Activated CD4-positive, CD25-positive, alpha-beta regulatory T cell treated with anti-CD3 and anti-CD28 coated beads, Interleukin-2, amount 50 U/mL, for 72 hours (primary cell): Measurements from ENCODE around the gene POLR1F.
A peak's percentile ranks its signal among the peaks of the same experiment; 100 is the strongest.
"Not testable (repeated sequence)": the region's sequence is repeated elsewhere in the genome, so short reads cannot be mapped to it uniquely, and the experiment has no call there.

Experiments
- DNase-seq: peaks from one replicate; pipeline ENCODE4 v3.0.0; 2021

Gene POLR1F, protein sequence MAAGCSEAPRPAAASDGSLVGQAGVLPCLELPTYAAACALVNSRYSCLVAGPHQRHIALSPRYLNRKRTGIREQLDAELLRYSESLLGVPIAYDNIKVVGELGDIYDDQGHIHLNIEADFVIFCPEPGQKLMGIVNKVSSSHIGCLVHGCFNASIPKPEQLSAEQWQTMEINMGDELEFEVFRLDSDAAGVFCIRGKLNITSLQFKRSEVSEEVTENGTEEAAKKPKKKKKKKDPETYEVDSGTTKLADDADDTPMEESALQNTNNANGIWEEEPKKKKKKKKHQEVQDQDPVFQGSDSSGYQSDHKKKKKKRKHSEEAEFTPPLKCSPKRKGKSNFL

DNA sequence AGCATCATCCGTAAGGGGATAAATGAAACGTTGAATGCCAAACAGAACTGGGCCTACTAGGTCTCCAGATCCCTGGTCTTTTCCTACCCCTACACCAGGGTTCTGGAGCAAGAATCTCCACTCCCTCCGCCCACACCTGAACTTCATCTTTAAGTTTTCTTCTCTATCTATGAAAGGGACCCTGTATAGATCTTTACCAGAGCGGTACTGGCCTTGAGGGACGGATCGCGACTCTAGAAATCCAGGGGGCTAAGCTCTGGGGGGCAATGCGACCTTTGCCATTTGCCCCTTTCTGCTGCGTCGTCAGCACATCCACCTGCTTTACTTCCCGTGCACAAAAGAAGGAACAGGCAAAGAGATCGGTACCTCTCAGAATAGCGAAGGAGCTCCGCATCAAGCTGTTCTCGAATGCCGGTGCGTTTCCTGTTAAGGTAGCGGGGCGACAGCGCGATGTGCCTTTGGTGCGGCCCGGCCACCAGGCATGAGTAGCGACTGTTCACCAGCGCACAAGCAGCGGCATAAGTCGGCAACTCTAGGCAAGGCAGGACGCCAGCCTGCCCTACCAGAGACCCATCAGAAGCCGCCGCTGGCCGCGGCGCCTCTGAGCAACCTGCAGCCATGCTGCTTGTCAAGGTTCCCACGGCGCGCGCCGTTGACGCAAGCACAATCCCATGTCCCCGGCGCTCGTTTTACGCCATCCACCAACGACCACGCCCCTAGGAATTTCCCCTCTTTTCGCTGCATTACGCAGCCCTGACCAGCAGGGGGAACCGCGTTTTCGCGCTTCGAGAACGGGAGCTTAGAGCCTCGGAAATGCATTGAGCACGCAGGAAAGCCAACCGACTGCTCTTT lies at the start of gene POLR1F:
Gene POLR1F, minus strand, starts transcription at position 641 of the 852 bp plus-strand sequence. Its CDS starts 21 bp downstream, at position 620.
- peak; percentile 93 for DNase-seq

DNA sequence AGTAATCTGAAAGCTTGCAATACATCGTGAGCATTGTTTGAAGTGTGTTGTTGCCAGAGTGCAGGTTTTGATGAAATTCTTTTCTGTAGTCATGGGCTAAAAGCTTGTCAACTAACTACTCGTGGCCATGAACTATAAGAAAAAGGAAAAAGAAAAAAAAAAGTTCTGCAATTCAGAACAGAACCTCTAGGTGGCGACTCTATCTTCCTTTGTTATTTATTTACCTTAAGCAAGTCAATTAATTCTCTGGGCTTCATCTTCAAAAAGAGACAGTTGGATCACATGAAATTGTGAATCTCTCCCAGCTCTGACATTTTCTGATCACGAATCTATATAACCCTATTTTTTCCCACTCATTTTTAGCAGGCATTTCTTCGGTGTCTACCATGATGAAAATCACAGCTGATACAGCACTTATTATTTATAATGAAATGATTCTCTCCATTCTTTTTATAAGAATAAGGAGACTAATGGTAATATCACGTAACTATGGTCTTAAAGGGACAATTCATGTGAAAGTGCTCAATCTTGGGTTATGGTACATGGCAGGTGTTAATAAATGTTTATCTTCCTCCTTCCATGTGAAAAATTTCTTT lies 45.8 kb upstream of the POLR1F start:
- no peak for DNase-seq

DNA sequence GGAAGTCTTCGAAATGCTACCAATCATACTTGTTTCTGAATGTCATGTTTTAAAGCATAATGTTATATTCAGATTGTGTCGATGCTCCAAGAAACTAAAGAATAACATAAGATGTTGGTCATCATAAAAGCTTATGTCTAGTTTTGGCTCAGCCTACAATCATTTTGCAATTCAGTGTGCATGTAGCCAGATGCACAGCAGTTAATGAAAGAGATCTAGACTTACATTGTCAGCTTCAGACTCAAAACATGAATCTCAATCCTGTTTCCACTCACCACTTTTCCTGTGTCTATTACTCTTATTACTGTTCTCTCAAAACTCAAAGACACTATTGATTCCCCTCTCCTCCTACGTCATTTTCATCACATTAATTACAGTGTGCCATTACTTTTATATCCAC lies 43.2 kb upstream of the POLR1F start:
- no peak for DNase-seq

DNA sequence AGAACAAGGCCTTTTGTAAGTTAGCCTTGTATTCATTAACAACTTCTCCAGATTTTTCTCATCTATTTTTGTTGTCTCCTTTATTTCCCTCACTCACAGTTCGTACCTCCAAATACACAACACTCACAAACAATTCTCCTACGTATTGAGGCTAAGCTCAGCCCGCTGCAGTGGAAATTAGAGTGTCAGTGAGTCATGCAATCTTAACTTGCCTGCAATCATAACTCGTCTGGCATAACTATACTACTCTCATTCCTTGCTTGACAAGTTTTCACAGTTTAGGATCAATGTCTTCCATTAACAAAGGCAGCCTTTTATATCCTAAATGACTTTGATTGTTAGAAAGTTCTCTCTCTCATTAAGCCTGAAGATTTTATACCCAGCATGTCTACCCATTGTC lies 40.8 kb upstream of the POLR1F start:
- DNase-seq: no peak

DNA sequence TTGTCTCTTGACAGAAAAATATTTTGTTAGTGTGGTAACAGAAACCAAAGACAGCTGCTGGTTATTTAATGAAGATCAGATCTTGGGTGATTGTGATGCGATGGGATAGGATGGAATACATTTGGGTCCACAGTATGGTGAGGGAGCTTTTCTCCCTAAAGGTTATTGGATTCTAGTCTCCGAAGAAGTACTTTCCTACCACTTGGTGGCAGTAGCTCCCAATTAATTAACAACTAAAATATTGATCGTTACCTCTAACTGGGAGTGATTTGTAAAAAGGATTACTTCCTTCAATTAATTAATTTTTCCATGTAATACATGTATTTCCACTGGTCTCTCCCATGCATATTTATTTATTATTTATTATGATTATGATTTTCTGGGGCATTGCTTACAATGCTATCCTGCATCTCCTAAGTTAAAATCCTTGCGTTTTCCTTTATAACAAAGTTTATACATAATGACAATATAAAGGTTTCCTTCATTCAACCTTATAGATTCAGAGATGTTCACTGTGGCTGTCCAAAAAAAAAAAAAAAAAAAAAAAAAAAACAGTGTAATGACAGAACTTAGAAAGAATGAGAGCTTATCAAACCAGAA lies 39.0 kb upstream of the POLR1F start:
- no peak for DNase-seq

DNA sequence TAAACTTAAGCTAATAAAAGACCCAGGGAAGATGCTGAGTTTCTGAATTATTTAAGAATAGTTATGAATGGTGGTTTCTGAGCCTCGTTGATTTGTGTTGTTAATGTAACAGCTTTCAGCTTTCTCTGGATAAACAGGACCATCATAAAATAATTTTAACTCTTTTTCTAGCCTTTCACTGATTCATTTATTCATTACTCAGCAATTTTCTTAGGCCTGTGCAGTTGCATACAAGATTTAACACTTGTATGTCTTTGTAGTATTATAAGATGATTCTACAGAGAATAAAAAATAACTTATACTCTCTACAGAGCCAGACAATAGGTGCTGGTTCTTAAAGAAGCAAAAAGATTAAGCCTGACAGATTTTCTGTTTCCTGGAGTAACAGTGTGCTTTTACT lies 35.2 kb upstream of the POLR1F start:
- no peak for DNase-seq

DNA sequence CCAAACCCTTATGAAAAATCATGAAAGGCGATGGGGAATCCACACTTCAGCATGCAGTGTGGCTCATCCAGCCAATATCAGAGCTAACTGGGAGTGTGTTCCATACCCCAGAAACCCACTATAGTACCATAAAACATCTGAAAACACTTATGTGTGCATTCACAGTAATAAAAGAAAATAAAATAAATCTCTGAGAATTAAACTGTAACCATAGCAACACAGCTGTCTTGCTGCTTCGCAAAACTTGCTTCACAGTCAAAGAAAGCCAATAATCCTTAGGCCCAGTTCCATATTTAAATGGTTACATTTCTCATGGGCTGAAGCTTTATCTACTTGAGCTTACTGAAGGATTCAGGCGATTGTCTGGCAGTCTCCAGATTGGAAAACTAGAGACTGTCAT lies 19.9 kb upstream of the POLR1F start:
- no peak for DNase-seq

DNA sequence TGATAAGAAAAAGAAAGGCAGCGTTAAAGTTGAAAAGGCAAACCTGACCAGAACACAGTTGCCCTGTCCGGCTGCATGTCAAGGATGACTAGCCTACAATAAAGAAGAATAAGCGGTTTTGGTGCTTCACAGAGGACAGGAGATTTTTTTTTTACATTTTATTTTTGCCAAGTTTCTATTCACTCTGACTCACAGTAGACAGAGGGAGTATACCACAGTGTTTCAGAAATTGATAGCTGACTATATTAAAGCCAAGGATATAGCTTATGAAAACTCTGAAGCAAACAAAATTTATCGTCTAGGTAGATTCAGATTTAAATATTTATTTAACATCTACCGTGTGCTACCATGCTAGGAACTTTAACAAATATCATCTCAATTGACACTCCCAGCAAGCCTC lies 16.9 kb upstream of the POLR1F start:
- no peak for DNase-seq

DNA sequence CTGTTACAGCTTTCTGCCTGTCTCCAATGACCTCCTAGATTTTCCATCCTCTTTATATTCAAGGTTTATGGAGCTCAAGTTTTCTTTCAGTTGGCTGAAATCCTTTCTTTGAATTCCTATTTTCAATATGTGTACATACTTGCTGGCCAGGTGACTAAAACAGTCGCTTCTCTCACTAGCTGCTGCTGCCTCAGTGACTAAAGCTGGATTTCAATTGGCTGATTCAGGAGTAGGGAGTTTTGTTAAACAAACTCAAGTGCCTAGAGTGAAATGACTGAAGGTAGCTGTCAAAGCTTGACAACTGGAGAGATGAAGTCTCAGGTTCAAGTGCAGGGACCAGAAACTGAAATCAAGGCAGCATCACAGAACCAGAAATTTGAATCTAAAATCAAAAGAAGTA lies 6.7 kb upstream of the POLR1F start:
- DNase-seq: no peak

DNA sequence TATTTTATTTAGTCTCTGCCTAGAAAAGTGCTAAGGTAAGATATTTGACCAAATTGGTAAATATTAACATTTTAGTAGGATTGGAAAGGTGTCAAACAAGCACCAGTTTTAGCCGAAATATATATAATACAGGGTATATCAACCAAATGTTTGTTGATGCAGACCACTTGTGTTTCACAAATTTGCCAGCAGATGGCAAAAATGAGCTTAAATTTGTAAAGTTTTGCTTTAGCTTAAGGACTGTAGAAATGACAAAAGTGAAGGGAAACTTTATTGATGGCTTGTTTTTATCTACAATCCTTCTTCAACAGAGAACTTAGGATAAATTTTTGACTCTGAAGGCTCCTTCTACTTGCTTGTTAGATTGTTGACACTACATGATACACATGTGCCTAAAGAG lies 4.8 kb upstream of the POLR1F start:
- no peak for DNase-seq

DNA sequence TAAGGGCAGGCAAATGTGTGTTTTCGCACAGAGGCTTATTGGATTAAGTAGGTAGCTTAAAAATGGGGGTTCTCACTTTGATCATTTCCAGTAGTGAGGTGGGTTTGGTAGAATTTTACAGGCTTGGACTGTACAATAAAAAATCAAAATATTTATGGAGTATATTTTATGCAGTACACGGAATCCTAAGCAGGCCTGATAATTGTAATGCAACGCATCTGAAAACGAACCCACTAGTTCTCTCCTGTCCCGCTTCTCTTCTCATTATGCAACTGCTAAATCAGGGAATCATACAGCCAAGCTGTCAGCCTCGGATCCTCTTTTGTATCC lies 377 bp upstream of the POLR1F start:
- DNase-seq: no peak

DNA sequence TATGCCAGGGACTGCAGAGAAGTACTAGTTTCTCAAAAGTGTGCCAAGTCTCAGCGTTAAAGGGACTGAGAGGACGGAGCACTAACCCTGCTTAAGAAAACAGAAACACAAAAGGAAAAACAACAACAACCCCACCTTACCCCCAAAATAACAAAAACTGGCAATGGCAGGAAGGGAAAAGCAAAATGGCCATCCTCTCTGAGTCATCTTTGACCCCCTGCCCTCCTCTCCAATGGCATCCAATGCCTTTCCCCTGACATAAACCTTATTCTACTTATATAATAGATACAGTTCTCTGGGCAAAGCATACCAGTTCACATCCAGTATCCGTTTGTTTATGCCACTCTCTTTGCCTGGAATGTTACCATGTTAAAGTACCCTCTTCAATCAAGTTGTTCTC lies 1.6 kb downstream of the POLR1F start:
- no peak for DNase-seq

DNA sequence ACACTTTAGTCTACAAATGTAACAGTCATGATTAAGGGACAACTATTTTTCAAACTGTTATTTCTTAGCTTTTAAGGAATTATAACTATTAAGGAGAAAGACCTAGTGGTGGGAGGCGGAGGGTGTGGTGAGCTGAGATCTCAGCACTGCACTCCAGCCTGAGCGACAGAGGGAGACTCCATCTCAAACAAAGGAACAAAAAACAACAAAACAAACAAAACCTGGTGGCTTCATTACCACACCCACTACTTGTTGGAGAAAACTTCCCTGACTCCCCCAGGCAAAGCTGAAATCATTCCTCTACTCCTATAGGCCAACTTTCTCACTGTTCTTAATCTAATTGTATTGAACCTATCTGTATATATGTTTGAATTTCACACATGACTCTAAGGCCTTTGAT lies 3.2 kb downstream of the POLR1F start:
- no peak for DNase-seq

DNA sequence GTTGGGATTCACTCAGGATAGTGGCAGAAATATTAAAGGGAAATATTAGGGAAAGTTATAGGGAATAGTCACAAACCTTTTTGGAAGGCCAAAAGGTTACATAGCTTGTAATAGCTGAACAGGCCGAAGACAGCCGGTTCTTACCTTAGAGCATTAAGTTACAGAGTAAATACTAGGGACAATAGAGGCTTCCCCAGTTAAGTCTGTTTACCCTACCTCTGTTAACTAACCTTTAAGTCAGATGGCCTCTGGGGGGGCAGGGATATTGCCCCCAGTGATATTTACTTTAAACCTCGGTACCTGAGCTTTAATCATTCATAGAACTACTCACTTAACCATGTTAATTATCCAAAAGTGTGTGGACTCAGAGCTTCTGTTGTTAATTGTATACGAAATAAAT lies 7.4 kb downstream of the POLR1F start:
- DNase-seq: no peak

DNA sequence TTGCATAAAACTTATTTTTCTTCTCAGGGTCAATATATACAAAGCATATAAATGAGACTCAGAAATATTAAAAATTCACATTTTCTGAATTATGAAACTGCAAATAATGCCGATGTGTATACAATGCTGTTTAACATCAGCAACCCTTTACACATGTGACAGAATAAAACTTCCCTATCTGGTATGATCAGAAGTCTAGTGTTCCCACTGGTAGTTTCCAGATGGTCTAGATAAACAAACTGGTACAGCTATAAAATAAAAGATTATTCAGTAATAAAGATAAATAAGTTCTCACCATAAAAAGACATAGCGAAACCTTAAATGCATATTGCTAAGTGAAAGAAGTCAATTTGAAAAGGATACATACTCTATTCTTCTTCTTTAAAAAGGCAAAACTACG lies 7.9 kb downstream of the POLR1F start:
- no peak for DNase-seq

DNA sequence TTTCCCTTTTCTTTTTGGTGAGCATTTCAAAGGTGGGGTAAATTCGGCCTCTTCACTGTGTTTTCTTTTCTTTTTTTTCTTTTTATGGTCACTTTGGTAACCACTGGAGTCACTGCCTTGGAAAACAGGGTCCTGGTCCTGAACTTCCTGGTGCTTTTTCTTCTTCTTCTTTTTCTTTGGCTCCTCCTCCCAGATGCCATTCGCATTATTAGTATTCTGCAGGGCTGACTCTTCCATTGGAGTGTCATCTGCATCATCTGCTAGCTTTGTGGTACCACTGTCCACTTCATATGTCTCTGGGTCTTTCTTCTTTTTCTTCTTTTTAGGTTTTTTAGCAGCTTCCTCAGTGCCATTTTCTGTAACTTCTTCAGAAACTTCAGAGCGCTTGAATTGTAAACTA lies 10.5 kb downstream of the POLR1F start:
- no peak for DNase-seq

DNA sequence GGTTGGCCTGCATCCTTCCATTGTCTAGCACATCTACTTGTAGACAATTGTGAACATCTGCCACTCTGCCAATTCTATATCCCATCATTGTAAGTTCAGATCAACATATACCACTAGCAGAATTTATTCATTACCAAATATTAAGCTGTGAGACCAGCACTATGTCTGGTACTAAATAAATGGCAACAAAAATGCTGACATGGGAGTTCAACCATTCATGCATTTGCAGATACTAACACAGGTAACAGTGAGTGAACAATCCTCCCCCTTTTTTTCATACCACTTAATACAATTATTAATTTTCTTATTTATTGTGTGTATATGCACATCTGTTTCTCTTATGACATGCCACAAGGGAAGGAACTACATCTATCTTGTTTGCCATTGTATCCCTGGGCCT lies 11.9 kb downstream of the POLR1F start:
- no peak for DNase-seq

DNA sequence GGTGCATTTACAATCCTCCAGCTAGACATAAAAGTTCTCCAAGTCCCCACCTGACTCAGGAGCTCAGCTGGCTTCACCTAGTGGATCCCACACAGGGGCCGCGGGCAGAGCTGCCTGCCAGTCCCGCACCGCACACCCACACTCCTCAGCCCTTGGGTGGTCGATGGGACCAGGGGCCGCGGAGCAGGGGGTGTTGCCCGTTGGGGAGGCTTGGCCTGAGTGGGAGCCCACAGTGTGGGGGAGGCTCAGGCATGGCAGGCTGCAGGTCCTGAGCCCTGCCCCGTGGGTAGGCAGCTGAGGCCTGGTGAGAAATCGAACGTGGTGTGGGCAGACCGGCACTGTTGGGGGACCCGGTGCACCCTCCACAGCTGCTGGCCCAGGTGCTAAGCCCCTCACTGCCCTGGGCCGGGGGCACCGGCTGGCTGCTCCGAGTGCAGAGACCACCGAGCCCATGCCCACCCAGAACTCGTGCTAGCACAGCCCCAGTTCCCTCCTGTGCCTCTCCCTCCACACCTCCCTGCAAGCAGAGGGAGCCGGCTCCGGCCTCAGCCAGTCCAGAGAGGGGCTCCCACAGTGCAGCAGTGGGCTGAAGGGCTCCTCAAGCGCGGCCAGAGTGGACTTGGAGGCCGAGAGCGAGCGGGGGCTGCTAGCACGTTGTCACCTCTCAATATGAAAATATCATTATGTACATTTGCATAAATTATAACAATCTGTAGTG lies 16.6 kb downstream of the POLR1F start:
- DNase-seq: no peak

DNA sequence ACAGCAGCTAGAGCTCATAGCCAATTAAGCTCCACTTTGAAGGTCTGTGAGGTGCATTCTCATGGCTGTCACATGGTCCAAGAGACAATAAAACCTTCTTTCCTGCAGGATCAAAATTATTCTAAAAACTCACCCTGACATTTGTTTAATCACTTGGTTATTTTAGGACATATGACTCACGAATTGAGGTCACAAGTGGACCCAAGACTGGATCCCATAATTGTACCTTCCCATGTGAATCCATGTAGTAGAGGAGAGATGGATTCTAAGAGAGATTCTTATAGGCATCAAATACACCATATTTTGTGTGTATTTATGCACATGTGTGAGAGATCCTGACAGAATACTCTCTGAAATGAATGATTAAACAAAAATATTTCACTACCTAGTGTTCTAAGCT lies 18.1 kb downstream of the POLR1F start:
- DNase-seq: no peak

DNA sequence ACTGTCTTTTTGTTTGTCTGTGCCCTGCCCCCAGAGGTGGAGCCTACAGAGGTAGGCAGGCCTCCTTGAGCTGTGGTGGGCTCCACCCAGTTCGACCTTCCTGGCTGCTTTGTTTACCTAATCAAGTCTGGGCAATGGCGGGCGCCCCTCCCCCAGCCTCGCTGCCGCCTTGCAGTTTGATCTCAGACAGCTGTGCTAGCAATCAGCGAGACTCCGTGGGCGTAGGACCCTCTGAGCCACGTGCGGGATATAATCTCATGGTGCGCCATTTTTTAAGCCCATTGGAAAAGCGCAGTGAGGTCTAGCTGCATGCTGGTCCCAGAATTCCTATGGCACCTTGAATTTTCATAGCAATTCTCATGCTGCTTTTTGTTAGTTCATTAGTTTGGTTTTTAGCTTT lies 19.7 kb downstream of the POLR1F start:
- not testable (repeated sequence) for DNase-seq

DNA sequence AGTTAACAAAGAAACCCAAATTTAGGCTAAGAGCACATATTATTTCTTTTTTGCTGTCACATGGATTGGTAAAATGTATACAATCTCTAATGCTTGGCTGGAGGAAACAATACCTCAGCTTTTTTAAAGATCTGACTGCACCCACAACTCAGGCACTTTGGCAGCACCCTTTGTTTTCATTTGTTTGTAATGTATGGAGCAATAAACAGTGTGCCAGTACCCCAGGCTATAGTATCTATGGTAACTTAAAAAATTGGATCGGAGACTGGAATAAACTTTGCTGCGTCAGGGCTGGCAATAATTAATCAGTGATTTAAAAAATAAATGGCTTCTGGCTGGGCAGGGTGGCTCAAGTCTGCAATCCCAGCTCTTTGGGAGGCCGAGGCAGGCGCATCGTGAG lies 27.2 kb downstream of the POLR1F start:
- DNase-seq: no peak

DNA sequence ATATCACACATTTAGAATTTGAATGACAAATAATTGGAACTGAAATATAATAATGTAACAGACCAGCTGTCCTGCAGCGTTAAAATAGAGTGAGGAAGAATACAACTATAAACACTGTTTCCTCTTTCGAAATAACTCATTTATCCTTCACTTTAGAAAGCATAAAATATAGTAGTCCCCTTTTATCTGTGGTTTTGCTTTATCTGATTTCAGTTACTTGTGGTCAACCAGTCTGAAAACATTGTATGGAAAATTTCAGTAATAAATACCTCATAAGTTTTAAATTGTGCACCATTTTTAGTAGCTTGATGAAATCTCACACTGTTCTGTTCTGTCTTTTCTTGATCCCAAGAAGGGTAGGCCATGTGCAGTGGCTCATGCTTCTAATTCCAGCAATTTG lies 31.7 kb downstream of the POLR1F start:
- DNase-seq: no peak

DNA sequence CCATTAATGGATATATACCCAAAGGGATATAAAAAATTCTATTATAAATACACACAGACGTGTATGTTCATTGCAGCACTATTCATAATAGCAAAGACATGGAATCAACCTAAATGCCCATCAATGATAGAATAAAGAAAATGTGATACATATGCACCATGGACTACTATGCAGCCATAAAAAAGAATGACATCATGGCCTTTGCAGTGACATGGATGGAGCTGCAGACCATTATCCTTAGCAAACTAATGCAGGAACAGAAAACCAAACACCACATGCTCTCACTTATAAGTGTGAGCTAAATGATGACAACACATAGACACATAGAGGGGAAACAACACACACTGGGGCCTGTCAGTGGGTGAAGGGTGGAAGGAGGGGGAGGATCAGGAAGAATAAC lies 33.0 kb downstream of the POLR1F start:
- DNase-seq: no peak
